ENCODE data around the gene NR2C2. TPM values are rescaled to one million over a fixed set of nuclear protein-coding genes. Genes with fewer than 3 reads are reported as not detected.

The NR2C2 gene
- polyA plus RNA-seq, 3 donors: 36.4 to 41.0 (median 39.3) TPM

GRCh38 chr3:15055019-15055557, 107.7 kb downstream of the NR2C2 start:
- no peak for DNase-seq (ENCODE audit: low read depth in 3 of 3, low spot score in 2 of 3)

GRCh38 chr3:15056676-15057404, 109.5 kb downstream of the NR2C2 start:
- DNase-seq (ENCODE audit: low read depth in 3 of 3, low spot score in 2 of 3): no peak

DNA sequence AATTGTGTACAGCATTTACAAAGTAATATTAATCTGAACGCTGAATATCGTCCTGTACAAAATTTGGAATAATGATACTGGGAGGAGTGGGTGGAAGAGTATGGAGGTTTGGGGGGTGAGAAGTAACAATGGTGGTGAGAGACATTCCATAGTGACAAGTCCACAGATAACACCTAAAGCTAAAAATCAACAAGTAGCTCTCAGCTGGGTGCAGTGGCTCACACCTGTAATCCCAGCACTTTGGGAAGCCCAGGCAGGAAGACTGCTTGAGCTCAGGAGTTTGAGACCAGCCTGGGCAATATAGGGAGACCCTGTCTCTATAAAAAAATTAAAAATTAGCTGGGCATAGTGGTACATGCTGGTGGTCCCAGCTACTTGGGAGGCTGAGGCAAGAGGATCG, 112.6 kb downstream of the NR2C2 start:
- no peak for DNase-seq (ENCODE audit: low read depth in 3 of 3, low spot score in 2 of 3)

DNA sequence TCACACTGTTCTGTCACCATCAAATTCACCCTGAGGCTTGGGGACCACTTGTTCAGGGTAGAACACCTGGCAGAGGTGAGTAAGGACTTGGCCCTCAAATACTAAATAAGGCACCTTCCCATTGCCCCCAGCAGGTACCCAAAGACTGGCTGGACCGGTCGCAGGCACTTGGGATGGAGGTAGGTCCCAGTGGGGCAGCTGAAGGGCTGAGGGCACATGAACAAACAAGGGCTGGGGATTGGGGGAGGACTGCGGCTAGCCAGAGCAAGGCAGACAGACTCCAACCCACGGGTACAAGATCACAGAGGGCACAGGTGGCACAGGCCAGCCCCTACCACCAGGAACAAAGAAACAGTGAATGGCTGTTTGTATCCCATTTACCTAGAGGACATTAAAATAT, 115.9 kb downstream of the NR2C2 start:
- DNase-seq (ENCODE audit: low read depth in 3 of 3, low spot score in 2 of 3): no peak

- DNase-seq (ENCODE audit: low read depth in 3 of 3, low spot score in 2 of 3): no peak
These were observed 116.4 kb downstream of the NR2C2 start for GRCh38 chr3:15063656-15064286.

DNA sequence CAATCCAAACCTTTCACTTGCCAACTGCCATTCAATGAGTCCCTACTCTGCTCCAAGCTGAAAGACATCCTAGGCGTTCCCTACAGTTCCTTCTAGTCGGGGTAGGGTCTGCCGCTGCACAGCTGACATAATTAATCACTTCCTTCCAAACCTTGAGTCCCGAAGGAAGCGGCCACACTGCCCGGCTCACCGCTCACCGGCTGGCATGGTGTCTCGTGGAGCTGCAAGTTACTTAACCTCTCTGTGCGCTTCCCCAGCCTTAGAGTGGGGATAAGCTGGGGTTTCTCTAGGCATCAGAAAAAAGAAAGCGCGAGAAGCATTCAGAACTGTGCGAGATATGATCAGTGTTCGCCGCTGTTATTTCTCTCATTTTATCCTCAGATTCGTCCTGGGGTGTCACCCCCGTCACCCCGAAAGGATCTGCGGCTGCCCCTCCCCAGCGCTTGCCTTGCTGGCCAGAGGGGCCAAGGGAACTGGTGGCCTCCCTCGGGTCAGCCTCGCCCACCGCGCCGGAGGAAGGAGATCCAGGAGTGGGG, 117.0 kb downstream of the NR2C2 start:
- DNase-seq (ENCODE audit: low read depth in 3 of 3, low spot score in 2 of 3): no peak

GRCh38 chr3:15064835-15065549, 117.6 kb downstream of the NR2C2 start, which contains the start of gene MRPS25:
Gene MRPS25, minus strand, starts transcription at chr3:15065315. Its CDS starts 121 bp downstream, at chr3:15065194.
- DNase-seq (ENCODE audit: low read depth in 3 of 3, low spot score in 2 of 3): peak; percentile 72 to 79 (median 74)

DNA sequence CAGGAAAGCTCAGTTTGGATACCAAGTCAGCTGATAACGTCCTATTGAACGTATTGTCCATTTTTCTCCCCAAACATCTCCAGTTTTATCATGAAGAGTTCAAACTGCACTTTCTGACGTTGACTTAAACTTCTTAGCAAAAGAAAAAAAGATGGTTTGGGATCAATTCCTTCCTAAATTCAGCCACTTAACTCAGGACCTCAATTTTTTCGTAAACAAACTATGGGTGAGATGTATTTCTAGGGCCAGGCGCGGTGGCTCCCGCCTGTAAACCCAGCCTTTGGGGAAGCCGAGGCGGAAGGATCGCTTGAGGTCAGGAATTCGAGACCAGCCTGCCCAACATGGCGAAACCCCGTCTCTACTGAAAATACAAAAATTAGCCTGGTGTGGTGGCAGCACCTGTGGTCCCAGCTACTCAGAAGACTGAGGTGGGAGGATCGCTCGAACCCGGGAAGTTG, 118.2 kb downstream of the NR2C2 start:
- no peak for DNase-seq (ENCODE audit: low read depth in 3 of 3, low spot score in 2 of 3)

DNA sequence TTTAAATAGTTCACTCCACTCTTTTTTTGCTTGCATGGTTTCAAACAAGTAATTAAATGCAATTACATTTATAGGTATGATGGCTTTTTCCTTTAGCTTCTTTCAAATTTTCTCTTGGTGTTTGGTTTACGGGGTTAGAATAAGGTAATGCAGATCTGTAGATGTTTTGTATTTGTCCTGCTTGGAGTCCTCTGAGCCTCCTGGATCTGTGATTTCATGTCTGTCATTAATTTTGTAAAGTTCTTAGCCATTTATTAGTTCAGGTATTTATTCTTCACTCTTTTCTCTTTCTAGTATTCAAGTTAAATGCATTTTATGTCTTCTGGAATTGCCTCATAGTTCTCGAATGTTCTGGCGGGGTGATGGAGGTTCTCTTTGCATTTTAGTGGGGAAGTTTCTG, 119.1 kb downstream of the NR2C2 start:
- DNase-seq (ENCODE audit: low read depth in 3 of 3, low spot score in 2 of 3): no peak

GRCh38 chr3:15069441-15069840, 122.1 kb downstream of the NR2C2 start:
- DNase-seq (ENCODE audit: low read depth in 3 of 3, low spot score in 2 of 3): no peak

DNA sequence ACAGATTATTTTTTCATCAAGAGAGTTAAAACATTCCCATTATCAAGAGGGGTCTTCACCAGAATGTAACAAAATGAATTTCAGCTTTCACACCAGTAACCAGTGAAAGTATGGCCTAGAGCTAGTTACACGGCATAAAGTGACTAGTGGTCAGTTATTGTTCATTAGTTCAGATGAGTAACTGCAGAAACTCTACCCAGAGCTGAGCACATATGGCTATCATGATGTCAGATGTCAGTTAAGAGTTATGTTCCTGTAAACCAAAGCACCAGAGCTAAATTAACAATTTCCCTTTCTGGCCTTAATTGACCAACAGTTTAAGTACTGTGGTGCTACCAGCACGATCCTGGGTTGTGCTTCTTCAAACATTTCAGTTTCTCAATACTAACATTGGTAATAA, 124.3 kb downstream of the NR2C2 start:
- DNase-seq (ENCODE audit: low read depth in 3 of 3, low spot score in 2 of 3): no peak

GRCh38 chr3:15074500-15074899, 127.1 kb downstream of the NR2C2 start:
- no peak for DNase-seq (ENCODE audit: low read depth in 3 of 3, low spot score in 2 of 3)

- DNase-seq (ENCODE audit: low read depth in 3 of 3, low spot score in 2 of 3): no peak
These were observed 131.7 kb downstream of the NR2C2 start for GRCh38 chr3:15079091-15079490.

DNA sequence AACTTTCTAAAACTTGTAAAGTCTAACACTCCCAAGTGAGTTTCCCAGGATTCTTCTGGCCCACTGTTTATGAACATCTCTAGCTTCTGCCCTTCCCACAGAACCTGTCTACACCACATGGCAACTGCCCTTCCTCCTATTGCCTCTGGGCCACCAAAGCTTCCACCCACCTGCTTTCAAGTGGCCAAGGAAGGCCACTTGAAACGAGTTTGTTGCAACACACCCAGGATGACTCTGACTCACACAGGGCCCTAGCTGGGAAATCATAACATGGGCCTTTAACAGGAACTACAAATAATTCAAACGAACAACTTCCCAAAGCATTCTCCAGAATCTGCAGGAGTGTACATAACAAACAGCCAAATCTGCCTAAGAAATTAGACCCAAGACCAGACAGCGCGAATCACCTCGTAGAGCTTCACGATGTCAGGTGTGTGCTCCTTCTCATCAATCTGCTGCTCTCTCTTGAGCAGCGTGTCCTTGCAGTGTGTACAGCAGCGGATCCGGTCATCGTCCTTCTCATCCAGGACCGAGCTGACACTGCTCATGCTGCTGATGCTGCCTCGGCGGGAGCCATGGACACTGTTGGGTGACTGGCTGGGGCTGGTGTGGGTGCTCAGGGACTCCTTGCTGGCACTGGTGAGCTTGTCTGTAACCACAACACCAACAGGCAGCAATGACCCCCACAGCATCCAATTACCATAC, 134.7 kb downstream of the NR2C2 start:
- DNase-seq (ENCODE audit: low read depth in 3 of 3, low spot score in 2 of 3): no peak

GRCh38 chr3:15083252-15083651, 135.9 kb downstream of the NR2C2 start:
- DNase-seq (ENCODE audit: low read depth in 3 of 3, low spot score in 2 of 3): no peak

GRCh38 chr3:15086263-15086662, 138.9 kb downstream of the NR2C2 start:
- no peak for DNase-seq (ENCODE audit: low read depth in 3 of 3, low spot score in 2 of 3)

DNA sequence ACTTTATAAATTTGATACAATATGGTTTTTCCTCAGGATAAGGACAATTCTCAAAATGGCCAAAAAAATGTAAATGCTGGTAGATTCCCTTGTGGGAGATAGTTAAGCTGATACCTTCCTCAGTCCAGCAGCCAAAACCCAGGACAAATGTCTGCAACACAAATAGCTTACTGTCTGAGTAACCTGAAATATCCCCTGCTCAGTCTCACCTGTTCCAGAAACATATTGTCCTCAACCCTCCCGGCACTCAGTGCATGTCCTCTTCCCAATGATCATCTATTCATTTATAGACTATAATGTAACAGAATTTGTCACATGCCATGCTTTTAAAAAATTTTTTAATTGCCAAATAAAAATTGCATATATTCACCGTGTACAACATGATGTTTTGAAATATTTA, 139.3 kb downstream of the NR2C2 start:
- no peak for DNase-seq (ENCODE audit: low read depth in 3 of 3, low spot score in 2 of 3)

GRCh38 chr3:15089201-15089600, 141.8 kb downstream of the NR2C2 start:
- no peak for DNase-seq (ENCODE audit: low read depth in 3 of 3, low spot score in 2 of 3)

DNA sequence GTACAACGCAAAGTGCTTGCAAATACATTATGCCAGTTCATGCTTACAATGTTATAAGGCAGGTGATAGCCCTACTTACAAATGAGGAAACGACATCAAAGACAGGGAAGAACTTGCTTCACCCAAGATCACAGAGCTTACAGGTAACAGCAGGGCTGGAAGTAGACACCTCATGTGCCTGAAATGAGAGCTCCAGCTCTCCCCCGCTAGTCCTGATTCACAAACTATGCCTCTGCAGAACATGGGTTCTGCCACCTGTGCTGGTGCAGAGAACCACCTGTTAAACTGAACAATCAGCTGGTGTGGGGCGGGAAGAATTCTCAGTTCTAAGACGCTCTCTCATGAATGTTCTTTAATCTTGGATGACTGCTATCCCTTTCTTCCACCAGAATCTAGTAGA, 144.2 kb downstream of the NR2C2 start:
- no peak for DNase-seq (ENCODE audit: low read depth in 3 of 3, low spot score in 2 of 3)

GRCh38 chr3:15092686-15093085, 145.3 kb downstream of the NR2C2 start:
- DNase-seq (ENCODE audit: low read depth in 3 of 3, low spot score in 2 of 3): no peak

Data from right renal cortex interstitium (tissue), 3 donors.